ENCODE data around the gene S1PR1. TPM values are rescaled to one million over a fixed set of nuclear protein-coding genes. Genes with fewer than 3 reads are reported as not detected.

Gene S1PR1
- total RNA-seq, 1 donor from 2014 or later: 58.4 TPM

GRCh38 chr1:101193733-101194169 lies 43.1 kb upstream of the S1PR1 start:
- H3K27me3 ChIP-seq: no peaks in the 10 kb centered on the region
- intact Hi-C loops (cut with DNase I): loop anchor here (5.0 kb wide), 1 partner anchor 1214 kb away; no protein-coding TSS in a partner anchor
- H3K4me3 ChIP-seq: no peak overlapping the region
- no peaks in the 10 kb centered on the region for H3K9me3 ChIP-seq
- no peak overlapping the region for H3K27ac ChIP-seq
- H3K36me3 ChIP-seq: no peaks in the 10 kb centered on the region
- no peak for DNase-seq (ENCODE audit: extremely low spot score in 2 of 2)
- H3K4me1 ChIP-seq: no peaks in the 10 kb centered on the region
- no peak for TF ChIP-seq POLR2AphosphoS5 (IDR thresholded peaks at IDR 0.05; ENCODE audit: insufficient read depth in 1 of 2, low read depth in 1 of 2)
- TF ChIP-seq CTCF (IDR thresholded peaks at IDR 0.05): no peak
- TF ChIP-seq POLR2A (IDR thresholded peaks at IDR 0.05): no peak

- Histone ChIP-seq H3K27ac (no peak overlapping the region), H3K27me3 (no peaks in the 10 kb centered on the region), H3K4me3 (no peak overlapping the region), H3K36me3 (no peaks in the 10 kb centered on the region), H3K9me3 (no peaks in the 10 kb centered on the region), H3K4me1 (no peaks in the 10 kb centered on the region)
- intact Hi-C loops (cut with DNase I): loop anchor here (5.0 kb wide), 1 partner anchor 1213 kb away; no protein-coding TSS in a partner anchor
- TF ChIP-seq POLR2A (IDR thresholded peaks at IDR 0.05): no peak
- TF ChIP-seq CTCF (IDR thresholded peaks at IDR 0.05): no peak
- TF ChIP-seq POLR2AphosphoS5 (IDR thresholded peaks at IDR 0.05; ENCODE audit: insufficient read depth in 1 of 2, low read depth in 1 of 2): no peak
- no peak for DNase-seq (ENCODE audit: extremely low spot score in 2 of 2)
These were observed 42.1 kb upstream of the S1PR1 start for GRCh38 chr1:101194746-101195145.

GRCh38 chr1:101196668-101197067 lies 40.2 kb upstream of the S1PR1 start:
- TF ChIP-seq CTCF (IDR thresholded peaks at IDR 0.05) (no peak), POLR2AphosphoS5 (IDR thresholded peaks at IDR 0.05; ENCODE audit: insufficient read depth in 1 of 2, low read depth in 1 of 2) (no peak), POLR2A (IDR thresholded peaks at IDR 0.05) (no peak)
- no peak overlapping the region for H3K4me3 ChIP-seq
- no peaks in the 10 kb centered on the region for H3K27me3 ChIP-seq
- no peaks in the 10 kb centered on the region for H3K4me1 ChIP-seq
- no peaks in the 10 kb centered on the region for H3K36me3 ChIP-seq
- DNase-seq (ENCODE audit: extremely low spot score in 2 of 2): no peak
- intact Hi-C loops (cut with DNase I): no loop called here
- no peak overlapping the region for H3K27ac ChIP-seq
- no peaks in the 10 kb centered on the region for H3K9me3 ChIP-seq

GRCh38 chr1:101198842-101199636 lies 37.8 kb upstream of the S1PR1 start:
- no peak overlapping the region for H3K4me3 ChIP-seq
- H3K36me3 ChIP-seq: no peaks in the 10 kb centered on the region
- H3K27ac ChIP-seq: no peak overlapping the region
- no peaks in the 10 kb centered on the region for H3K27me3 ChIP-seq
- TF ChIP-seq CTCF (IDR thresholded peaks at IDR 0.05): no peak
- no peak for TF ChIP-seq POLR2A (IDR thresholded peaks at IDR 0.05)
- no peak for TF ChIP-seq POLR2AphosphoS5 (IDR thresholded peaks at IDR 0.05; ENCODE audit: insufficient read depth in 1 of 2, low read depth in 1 of 2)
- intact Hi-C loops (cut with DNase I): no loop called here
- no peaks in the 10 kb centered on the region for H3K9me3 ChIP-seq
- no peak for DNase-seq (ENCODE audit: extremely low spot score in 2 of 2)
- H3K4me1 ChIP-seq: no peaks in the 10 kb centered on the region

GRCh38 chr1:101199637-101199982 lies 37.2 kb upstream of the S1PR1 start:
- Histone ChIP-seq H3K36me3 (no peaks in the 10 kb centered on the region), H3K4me1 (no peaks in the 10 kb centered on the region), H3K4me3 (no peak overlapping the region), H3K27me3 (no peaks in the 10 kb centered on the region), H3K27ac (no peak overlapping the region), H3K9me3 (no peaks in the 10 kb centered on the region)
- TF ChIP-seq POLR2A (IDR thresholded peaks at IDR 0.05) (no peak), POLR2AphosphoS5 (IDR thresholded peaks at IDR 0.05; ENCODE audit: insufficient read depth in 1 of 2, low read depth in 1 of 2) (no peak), CTCF (IDR thresholded peaks at IDR 0.05) (no peak)
- intact Hi-C loops (cut with DNase I): no loop called here
- DNase-seq (ENCODE audit: extremely low spot score in 2 of 2): no peak

All from vagina (tissue), 2 donors.